Pancreas (tissue), 10 donors: ENCODE results near the gene BTBD9. TPM values are rescaled to one million over a fixed set of nuclear protein-coding genes. Genes with fewer than 3 reads are reported as not detected.

Experiments
- ATAC-seq, 4 donors: fragments of 200-7000 bp; cut with Tn5 transposase; one replicate each; pipeline versions ENCODE4 v1.8.0 to v1.9.1; 2020; ENCODE audit warnings: mild to moderate bottlenecking in 4 of 4, moderate library complexity in 4 of 4
- DNase-seq, 6 donors: peaks; one replicate each; pipeline ENCODE4 v3.0.0-alpha.2; 2020
- FAIRE-seq: peaks from 2 replicates; lab custom pipeline; 2012; peaks lifted over from hg19 to GRCh38; lab: Jason Lieb, UNC
- H3K27ac ChIP-seq, 4 donors: fragments of 200-600 bp; sonication (generic); 1 replicate in 3 of 4; 2 replicates in 1 of 4; pipeline versions ENCODE4 v1.5.0 to v1.8.0; 2020
- H3K27me3 ChIP-seq, 4 donors: fragments of 200-600 bp; one replicate each; pipeline ENCODE4 v1.8.0; 2021
- H3K36me3 ChIP-seq, 3 donors: fragments of 200-600 bp; sonication (generic) in 1 of 3; one replicate each; pipeline versions ENCODE4 v1.5.0 to v1.8.0; 2020 to 2021
- H3K4me1 ChIP-seq, 3 donors: fragments of 200-600 bp; one replicate each; pipeline ENCODE4 v1.8.0; 2021
- H3K4me3 ChIP-seq, 4 donors: fragments of 200-600 bp; sonication (generic) in 2 of 4; one replicate each; pipeline versions ENCODE4 v1.5.0 to v1.8.0; 2020 to 2021
- H3K9me3 ChIP-seq, 4 donors: fragments of 200-600 bp; one replicate each; pipeline ENCODE4 v1.8.0; 2021
- WGBS, 2 donors: extraction: QIAGEN DNeasy Blood & Tissue Kit; methylation state at CpG; one replicate each; pipeline ENCODE4 v1.1.7; 2013; 5-methylcytosine and 5-hydroxymethylcytosine counted together
- intact Hi-C, 3 donors: fragments of 100-400 bp; cut with DNase I; formaldehyde crosslinking; loops; one replicate each; pipeline versions ENCODE4 v1.11.1 to v1.14.2; 2022
- polyA plus RNA-seq, 2 donors: library from polyadenylated mRNA; stranded (reverse); fragments of 200-250 nt; gene quantifications; one replicate each; pipeline ENCODE4 v1.2.3, GENCODE V29; 2013
- total RNA-seq, 6 donors: library from RNA; stranded (reverse); fragmentation: NEBNext Ultra II Directional in 4 of 6; extraction: Animal tissue kit (Norgen Biotek cat#: 25700) in 4 of 6; gene quantifications; one replicate each; pipeline versions ENCODE4 v1.2.1 to v1.2.4, GENCODE V29; 2021 to 2023
- TF ChIP-seq, protein P1 (sequence below), 4 donors: fragments of 200-600 bp; sonication (generic) in 3 of 4; IDR thresholded peaks; one replicate each; pipeline versions ENCODE4 v1.5.0 to v1.8.0; 2021; ENCODE audit warnings: antibody characterized with exemption in 4 of 4
- donor health status: healthy with polysubstance abuse.
- donor health status: DM: no; HTN: no; CAD: no; lungs with moderate emphysema.
- donor health status: DM: no; HTN: no; CAD: no.
- donor health status: control.
- donor health status: control.
- donor health status: Bipolar disorder and iron deficiency.
- donor health status: DM: yes; HTN: yes; CAD: no.
- donor health status: DM: no; HTN: no; CAD: no.
- donor health status: DM: no; HTN: no; CAD: no.
- donor health status: DM: yes; HTN: yes; CAD: no.

BTBD9 gene
- total and polyA plus RNA-seq, 8 donors = 2.2 to 11.0 (median 7.1) TPM

DNA sequence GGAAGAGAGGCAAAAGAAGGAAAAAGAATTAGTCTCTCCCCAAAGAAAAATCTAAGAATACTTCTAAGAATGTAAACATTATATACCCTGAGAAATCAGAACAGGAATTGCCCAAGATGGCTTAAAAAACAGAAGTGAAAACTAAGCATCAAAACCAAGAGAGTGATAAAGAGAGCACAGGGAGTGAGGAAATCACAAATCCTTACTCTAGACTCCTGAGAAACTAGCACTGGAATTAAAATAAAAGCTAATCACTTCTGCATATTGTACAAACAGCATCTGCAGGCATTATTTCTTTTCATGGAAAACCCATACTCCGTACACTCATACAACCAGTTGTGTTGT lies 285.7 kb downstream of the BTBD9 start:
- H3K9me3 ChIP-seq = no peaks in the 10 kb centered on the region
- ATAC-seq (no peak), DNase-seq (no peak), FAIRE-seq (no peak)
- no peaks in the 10 kb centered on the region for H3K36me3 ChIP-seq
- intact Hi-C loops = no loop called here
- no peaks in the 10 kb centered on the region for H3K27me3 ChIP-seq
- WGBS, 2 donors = 95% methylated on average over 1 of the region's 1 CpG
- TF ChIP-seq, protein P1, sequence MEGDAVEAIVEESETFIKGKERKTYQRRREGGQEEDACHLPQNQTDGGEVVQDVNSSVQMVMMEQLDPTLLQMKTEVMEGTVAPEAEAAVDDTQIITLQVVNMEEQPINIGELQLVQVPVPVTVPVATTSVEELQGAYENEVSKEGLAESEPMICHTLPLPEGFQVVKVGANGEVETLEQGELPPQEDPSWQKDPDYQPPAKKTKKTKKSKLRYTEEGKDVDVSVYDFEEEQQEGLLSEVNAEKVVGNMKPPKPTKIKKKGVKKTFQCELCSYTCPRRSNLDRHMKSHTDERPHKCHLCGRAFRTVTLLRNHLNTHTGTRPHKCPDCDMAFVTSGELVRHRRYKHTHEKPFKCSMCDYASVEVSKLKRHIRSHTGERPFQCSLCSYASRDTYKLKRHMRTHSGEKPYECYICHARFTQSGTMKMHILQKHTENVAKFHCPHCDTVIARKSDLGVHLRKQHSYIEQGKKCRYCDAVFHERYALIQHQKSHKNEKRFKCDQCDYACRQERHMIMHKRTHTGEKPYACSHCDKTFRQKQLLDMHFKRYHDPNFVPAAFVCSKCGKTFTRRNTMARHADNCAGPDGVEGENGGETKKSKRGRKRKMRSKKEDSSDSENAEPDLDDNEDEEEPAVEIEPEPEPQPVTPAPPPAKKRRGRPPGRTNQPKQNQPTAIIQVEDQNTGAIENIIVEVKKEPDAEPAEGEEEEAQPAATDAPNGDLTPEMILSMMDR (IDR thresholded peaks at IDR 0.05) = no peak
- H3K4me3 ChIP-seq = no peak overlapping the region
- H3K4me1 ChIP-seq = no peaks in the 10 kb centered on the region
- H3K27ac ChIP-seq = no peak overlapping the region

DNA sequence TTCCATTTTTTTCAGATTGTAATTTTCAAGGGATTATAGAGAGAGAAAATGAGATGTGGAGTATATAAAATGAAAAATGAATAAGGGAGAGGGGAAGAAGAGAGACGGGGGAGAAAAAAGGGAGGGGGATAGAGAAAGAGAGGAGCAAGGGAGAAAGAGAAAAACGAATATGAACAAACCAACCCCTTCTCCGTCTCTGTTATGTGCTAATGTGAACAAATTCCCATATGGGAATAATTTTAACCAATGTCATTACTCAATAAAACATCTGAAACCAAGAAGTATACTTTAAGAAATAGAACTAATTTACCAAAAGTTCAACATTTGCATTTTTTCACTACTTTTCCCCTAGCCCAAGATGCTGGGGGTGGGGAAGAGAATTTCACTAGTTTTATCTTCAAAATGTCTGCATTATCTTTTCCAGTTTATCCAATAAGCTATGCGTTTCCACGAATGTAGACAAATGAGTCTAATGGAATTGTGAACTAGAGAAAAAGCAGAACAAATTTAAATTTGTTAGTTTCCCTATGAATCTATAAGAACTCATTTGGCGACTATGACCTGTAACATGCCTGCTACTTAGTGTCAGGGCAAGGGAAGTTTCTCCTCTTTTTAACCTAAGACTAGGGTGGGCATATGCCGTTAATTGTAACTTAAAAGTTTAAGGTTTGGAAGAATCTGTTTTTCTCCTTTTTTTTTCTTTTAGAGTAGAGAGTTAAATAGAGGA lies 286.3 kb downstream of the BTBD9 start:
- no peak overlapping the region for H3K4me3 ChIP-seq
- no peaks in the 10 kb centered on the region for H3K4me1 ChIP-seq
- no peaks in the 10 kb centered on the region for H3K36me3 ChIP-seq
- H3K9me3 ChIP-seq = no peaks in the 10 kb centered on the region
- DNase-seq (no peak), FAIRE-seq (no peak), ATAC-seq (no peak)
- H3K27me3 ChIP-seq = no peaks in the 10 kb centered on the region
- intact Hi-C loops = no loop called here
- TF ChIP-seq, protein P1 (IDR thresholded peaks at IDR 0.05) = no peak
- no peak overlapping the region for H3K27ac ChIP-seq
- 83 to 90% methylated on average over 7 of the region's 7 CpGs for WGBS, 2 donors

DNA sequence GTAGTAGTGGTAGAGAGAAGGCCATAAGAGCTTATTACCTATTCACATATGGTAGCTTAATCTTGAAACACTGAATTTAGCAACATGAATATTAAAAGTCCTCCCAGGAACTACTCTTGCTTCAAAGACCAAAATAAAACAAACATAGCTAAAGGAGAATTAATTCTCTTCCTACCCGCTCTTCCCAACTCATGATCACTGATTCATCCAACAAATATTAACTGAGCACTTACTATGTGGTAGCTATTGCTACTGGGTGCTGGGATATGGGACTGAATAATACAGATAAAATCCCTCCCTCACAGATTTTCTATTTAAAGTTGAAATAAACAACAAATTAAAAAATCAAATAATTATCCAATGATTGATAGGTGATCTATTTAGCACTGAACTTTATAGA lies 287.1 kb downstream of the BTBD9 start:
- H3K9me3 ChIP-seq = no peaks in the 10 kb centered on the region
- FAIRE-seq = no peak
- H3K27ac ChIP-seq = no peak overlapping the region
- intact Hi-C loops = no loop called here
- no peaks in the 10 kb centered on the region for H3K27me3 ChIP-seq
- no peak overlapping the region for H3K4me3 ChIP-seq
- TF ChIP-seq, protein P1 (IDR thresholded peaks at IDR 0.05) = no peak
- no peak for DNase-seq
- no peaks in the 10 kb centered on the region for H3K36me3 ChIP-seq
- no peak for ATAC-seq
- no peaks in the 10 kb centered on the region for H3K4me1 ChIP-seq
- WGBS, 2 donors = 97 to 100% methylated on average over 1 of the region's 1 CpG

DNA sequence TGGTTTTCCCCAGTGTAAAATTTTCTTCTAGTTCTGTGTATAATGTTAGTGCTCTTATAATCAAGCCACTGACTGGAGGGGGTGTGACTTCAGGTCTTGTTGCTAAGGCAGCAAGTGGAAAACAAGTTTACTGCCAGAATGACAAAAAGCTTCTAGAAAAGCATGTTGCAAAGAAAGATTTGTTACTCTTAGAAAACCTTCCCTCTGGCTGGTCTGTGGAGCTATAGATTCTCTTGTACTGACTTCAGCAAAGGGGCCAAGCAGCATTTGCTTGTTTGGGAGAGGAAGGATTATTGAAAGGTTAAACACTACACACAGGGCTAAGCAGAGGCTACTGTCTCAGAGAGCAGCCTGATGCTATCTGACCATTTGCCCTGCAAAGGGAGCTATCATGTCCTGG lies 288.8 kb downstream of the BTBD9 start:
- ATAC-seq (peak in 1 of 4 donors; percentile 36), DNase-seq (no peak), FAIRE-seq (no peak)
- Histone ChIP-seq H3K4me3 (no peak overlapping the region), H3K9me3 (no peaks in the 10 kb centered on the region), H3K27ac (no peak overlapping the region), H3K27me3 (no peaks in the 10 kb centered on the region), H3K4me1 (no peaks in the 10 kb centered on the region), H3K36me3 (no peaks in the 10 kb centered on the region)
- intact Hi-C loops = no loop called here
- TF ChIP-seq, protein P1 (IDR thresholded peaks at IDR 0.05) = no peak

DNA sequence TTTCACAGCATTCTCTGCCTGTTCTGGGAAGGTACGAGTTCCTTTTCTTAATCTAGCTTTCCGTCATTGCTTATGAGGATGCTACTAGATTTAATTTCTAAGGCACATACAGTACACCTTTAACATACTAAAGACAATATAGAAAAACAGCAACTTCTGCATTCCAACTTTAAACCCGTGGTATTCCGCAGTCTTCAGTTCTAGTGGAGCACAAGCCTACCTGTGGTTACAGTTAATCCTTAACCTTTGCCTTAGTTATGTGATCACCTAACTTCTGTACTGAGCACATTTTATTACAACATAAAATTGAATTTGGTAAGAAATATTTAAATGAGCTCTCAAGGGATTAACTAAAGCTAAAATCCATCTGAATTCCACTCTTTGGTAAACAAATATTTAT lies 289.5 kb downstream of the BTBD9 start:
- TF ChIP-seq, protein P1 (IDR thresholded peaks at IDR 0.05) = no peak
- ATAC-seq = no peak
- intact Hi-C loops = no loop called here
- no peak overlapping the region for H3K27ac ChIP-seq
- H3K9me3 ChIP-seq = no peaks in the 10 kb centered on the region
- H3K4me3 ChIP-seq = no peak overlapping the region
- no peaks in the 10 kb centered on the region for H3K4me1 ChIP-seq
- no peak for FAIRE-seq
- no peaks in the 10 kb centered on the region for H3K27me3 ChIP-seq
- 84 to 92% methylated on average over 4 of the region's 4 CpGs for WGBS, 2 donors
- H3K36me3 ChIP-seq = no peaks in the 10 kb centered on the region
- DNase-seq = no peak
